UCSD-AML1 (cell line): ENCODE data around the gene EPAS1.
A peak's percentile ranks its signal among the peaks of the same experiment; 100 is the strongest.

ENCODE experiments used
- DNase-seq: peaks from one replicate; lab custom pipeline; 2025; ENCODE audit not compliant: unreplicated experiment; lab: John Stamatoyannopoulos, UW

EPAS1 gene

GRCh38 chr2:46296840-46297545 is at the start of gene EPAS1:
TSS of gene EPAS1 (plus strand) at chr2:46297407. CDS start at chr2:46297912, 505 bp downstream.
- DNase-seq: peak; percentile 87

GRCh38 chr2:46248171-46248570 is 49.0 kb upstream of the EPAS1 start:
- no peak for DNase-seq

DNA sequence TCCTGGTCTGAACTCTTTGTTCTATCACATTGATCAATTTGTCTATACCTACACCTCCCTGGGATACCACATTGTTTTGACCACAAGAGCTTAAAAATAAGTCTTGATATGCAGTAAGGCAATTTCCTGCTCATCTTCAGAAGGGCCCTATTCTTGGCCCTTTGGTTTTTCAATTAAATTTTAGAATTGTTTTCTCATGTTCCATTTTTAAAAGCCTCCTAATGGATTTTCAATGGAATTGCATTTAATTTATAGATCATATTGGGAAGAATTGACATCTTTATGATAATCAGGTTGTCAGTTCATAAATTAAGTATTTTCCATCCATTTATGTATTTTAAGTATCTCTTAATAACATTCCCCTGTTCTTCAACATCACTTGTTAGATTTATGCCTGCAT is 47.6 kb upstream of the EPAS1 start:
- DNase-seq: no peak

DNA sequence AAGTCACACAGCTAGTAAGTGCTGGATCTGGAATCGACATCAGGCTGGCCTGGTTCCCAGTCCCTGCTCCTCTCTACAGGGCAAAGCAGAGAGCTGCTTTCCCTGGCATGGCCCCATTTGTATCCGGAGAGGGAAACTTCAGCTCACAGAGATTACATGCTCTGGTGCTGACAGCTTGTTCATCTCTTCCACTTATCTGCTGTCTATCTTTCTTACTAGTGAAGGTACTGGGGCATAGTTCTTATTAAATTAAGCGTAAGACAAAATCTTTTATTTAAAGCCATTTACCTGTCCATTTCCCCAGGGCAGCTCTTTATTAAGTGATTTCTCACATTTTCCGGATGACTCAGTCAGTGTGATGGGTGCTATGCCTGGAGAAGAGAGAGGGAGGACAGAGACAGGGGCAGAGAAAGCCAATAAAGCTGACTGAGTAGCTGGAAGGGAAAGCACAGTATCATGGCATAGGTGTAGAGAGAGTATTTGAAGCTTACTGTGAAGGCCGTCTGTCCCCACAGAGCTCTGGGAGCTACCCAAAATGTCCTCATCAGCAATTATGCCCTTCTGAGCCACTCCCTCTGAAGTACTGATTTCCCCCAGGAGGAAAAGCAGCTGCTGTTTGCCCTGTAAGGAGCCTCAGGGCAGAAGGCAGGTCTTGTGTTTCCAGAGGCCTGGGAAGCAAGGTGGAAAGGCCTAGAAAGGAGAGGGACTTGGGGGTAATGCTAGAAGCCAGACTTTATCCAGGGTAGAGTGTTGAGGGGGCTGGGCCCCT is 44.1 kb upstream of the EPAS1 start:
- no peak for DNase-seq

DNA sequence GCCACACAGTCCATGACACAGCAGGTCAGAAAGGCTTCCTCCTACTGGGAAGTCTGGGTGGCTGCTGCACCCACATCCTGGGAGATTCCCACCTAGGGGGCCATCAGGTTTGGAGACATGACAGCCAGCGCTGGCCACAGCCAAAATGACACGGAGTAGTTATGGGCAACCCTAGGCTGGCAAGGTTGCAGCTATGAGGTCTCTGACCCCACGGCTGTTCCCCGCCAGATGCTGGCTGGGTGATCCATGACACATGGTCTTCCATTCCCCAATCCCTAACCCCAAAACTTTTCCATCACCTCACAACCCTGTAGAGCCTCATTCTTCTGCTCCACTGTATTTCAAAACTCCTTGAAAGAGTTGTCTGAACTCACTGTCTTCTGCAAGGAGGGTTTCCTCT is 42.7 kb upstream of the EPAS1 start:
- DNase-seq: no peak

GRCh38 chr2:46256563-46257142 is 40.6 kb upstream of the EPAS1 start:
- no peak for DNase-seq

DNA sequence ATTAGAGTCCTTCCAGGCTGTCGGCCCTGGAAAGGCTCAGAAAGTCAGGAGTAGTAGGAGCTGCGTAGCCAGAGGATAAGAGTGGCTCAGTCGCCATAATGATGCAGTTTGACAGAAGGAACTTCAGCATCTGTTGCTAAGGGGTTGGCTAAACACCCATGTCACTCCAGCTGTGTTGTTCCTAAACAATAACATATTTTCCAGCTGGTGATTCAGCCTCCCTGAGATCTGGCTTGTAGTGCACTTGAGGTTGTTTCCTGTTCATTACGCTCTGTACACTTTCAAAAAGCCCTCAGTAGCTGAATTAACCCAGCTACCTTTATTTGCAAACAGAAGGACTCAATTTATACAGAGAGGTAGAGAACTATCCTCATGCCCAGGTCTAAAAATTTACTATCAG is 39.7 kb upstream of the EPAS1 start:
- DNase-seq: no peak

GRCh38 chr2:46257980-46258379 is 39.2 kb upstream of the EPAS1 start:
- DNase-seq: no peak

DNA sequence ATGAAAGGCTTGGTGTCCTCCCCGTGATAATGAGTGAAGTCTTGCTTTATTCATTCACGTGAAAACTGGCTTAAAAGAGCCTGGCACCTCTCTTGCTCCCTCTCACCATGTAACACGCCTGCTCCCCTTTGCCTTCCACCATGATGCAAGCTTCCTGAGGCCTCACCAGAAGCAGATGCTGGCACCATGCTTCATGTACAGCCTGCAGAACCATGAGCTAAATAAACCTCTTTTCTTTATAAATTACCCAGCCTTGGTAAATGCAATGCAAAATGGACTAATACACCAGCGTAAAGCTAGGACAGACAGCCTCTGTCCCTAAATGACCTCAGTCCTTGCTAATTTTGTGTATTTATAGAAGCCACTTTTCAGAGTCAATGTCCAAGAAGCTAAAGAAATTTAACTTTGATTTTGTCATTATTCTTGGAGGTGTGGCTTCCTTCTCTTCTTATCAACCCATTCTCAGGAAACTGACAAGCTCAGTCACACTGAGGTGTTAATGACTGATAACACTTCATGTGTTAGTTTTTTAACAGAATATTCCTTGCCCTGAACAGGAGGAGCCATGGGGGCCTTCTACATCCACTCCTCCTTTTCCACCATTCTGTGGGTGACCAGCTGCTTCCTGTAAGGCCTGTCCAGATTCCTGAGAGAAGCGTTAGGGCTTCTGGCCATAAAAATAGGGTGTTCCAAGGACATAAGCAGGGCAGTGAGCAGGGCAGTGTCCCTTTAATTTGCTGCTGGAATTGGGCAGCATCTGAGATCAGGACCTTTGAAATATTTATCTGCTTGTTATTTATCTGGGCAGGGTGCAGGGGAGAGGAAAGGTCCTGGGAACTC is 38.0 kb upstream of the EPAS1 start:
- no peak for DNase-seq

DNA sequence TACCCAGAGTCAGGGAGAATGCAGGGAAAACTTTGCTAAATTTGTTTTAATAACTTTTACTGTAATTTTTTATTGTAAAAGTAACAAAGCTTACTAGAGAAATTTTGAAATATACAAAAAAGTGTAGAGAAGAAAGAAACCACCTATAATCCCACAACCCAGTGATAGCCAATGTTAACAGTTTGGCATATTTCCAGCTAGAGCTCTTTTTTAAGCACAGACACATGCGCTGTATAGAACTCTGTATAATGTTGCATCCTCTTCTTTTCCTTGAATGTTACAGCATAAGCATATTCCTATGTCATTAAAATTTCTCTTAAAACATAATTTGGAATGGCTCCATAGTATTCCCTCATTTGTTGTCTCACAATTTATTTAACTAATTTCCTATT is 37.4 kb upstream of the EPAS1 start:
- DNase-seq: no peak

GRCh38 chr2:46260305-46260704 is 36.9 kb upstream of the EPAS1 start:
- no peak for DNase-seq

DNA sequence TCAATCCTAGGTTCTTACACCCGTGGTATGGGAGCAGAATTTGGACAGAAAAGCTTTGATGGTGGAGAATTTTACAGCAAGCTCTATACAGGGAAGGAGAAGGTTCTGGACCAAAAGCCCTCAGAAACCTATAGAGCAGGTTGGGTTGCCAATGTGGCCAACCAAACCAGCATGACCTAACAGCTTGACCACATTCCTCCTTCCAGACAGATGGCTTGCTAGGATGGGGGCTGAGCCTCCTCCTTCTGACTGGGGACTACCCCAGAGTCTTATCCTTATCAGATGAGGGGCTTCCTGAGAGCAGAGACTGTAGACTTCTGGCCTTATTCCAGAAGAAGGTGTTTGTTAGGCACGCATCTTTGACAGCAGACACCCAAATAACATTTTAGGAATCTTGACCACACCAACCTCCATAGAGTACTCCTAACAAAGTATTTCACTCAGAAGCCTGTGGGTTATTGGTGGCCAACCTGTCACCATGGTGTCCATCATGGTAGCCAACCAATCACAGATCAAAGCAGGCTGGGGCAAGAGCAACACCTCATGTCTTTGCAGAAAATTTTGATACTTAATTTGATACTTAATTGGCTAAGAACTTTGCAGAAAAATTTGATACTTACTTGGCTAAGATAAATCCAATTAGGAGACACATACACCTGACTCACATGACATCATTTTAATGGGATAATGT is 34.8 kb upstream of the EPAS1 start:
- DNase-seq: no peak

DNA sequence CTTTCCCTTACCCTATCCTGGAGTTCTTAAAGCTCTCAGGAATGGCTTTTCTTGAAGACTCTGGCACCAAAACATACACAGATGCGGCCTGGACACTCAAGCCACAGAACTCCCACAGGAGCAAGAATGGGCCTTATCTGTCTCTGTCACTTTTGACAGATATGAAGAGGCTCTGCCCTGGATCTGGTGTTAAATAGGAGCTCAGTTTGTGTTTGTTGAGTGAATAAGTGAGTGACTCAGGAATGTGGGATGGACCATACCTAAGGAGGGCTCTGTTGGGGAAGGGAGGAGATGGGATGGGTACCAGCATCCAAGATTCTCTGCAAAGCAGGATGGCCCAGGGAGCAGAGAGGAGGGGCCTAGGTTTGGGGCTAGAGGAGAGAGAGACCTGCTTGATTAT is 33.9 kb upstream of the EPAS1 start:
- DNase-seq: no peak

- DNase-seq: no peak
These were observed 32.8 kb upstream of the EPAS1 start for GRCh38 chr2:46264447-46264846.

DNA sequence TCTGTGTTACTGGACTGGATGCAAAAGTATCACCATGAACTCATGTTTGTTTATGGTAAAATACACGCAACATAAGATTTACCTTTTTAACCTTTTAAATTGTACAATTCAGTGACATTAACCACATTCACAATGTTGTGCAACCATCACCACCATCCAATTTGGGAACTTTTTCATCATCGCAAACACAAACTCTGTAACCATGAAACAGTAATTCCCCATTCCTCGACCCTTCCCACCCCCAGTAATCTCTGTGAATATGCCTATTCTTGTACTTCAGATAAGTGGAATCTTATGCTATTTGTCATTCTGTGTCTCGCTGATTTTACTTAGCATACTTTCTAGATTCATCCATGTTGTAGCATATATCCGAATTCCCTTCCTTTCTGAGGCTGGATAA is 31.1 kb upstream of the EPAS1 start:
- no peak for DNase-seq

- no peak for DNase-seq
These were observed 29.6 kb upstream of the EPAS1 start for GRCh38 chr2:46267616-46268015.

DNA sequence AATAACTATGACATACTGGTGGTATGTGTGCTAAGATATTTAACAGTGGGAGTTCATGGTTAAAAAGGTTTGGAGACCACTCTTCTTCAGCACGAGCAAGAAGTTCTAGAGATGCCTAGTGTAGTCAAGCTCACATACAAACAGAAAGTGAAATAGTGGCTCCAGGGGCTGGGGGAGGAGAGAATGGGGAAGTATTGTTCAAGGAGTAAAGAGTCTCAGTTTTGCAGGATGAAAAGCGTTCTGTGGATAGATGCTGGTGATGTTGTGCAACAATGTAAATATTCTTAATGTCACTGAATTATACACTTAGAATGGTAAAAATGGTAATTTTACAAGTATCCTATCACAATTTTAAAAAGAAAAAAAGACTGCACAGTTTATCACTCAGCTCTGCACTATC is 29.0 kb upstream of the EPAS1 start:
- DNase-seq: no peak

- DNase-seq: no peak
These were observed 28.2 kb upstream of the EPAS1 start for GRCh38 chr2:46269001-46269400.

DNA sequence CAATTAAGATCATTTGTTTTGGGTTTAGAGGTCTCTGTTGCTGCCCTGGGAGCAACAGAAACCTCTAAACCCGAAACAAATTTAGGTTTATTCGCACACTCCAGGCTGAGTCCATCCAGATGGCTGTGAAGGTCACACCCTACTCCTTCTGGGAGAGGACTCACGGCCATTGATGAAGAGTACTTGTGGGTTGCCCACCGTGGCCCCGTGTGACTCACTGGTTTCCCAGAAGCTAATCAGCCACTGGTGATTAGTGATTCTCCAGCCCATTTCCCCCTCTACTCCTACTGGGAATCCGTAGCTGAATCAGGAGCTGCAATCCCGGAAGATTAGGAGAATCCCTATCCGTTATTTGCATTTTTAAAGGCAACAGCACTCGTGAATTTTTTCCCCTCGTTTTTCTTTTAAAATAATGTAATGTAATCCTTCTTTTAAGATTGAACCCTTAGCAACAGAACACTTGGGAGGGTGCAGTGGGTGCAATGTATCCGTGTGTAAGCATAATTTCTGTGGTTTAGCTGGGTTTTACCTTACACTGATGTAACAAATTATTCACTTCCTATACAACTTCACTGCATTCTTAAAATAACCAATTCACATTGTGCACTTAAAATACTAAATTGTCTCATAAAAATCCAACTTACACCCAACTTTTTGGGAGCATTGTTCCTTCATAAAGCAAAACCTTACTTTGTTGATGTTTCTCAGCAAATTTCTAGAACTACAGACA is 27.5 kb upstream of the EPAS1 start:
- no peak for DNase-seq

- DNase-seq: no peak
These were observed 26.8 kb upstream of the EPAS1 start for GRCh38 chr2:46270384-46270783.
